Pancreas (tissue), 10 donors: ENCODE measurements around the gene MED26. TPM values are rescaled to one million over a fixed set of nuclear protein-coding genes. Genes with fewer than 3 reads are reported as not detected.
"Not testable (repeated sequence)": the region's sequence is repeated elsewhere in the genome, so short reads cannot be mapped to it uniquely, and the experiment has no call there.

Experiments used
- ATAC-seq, 4 donors: fragments of 200-7000 bp; cut with Tn5 transposase; one replicate each; pipeline versions ENCODE4 v1.8.0 to v1.9.1; 2020; ENCODE audit warnings: mild to moderate bottlenecking in 4 of 4, moderate library complexity in 4 of 4
- DNase-seq, 6 donors: peaks; one replicate each; pipeline ENCODE4 v3.0.0-alpha.2; 2020
- FAIRE-seq: peaks from 2 replicates; lab custom pipeline; 2012; peaks lifted over from hg19 to GRCh38; lab: Jason Lieb, UNC
- H3K27ac ChIP-seq, 4 donors: fragments of 200-600 bp; sonication (generic); 1 replicate in 3 of 4; 2 replicates in 1 of 4; pipeline versions ENCODE4 v1.5.0 to v1.8.0; 2020
- H3K27me3 ChIP-seq, 4 donors: fragments of 200-600 bp; one replicate each; pipeline ENCODE4 v1.8.0; 2021
- H3K36me3 ChIP-seq, 3 donors: fragments of 200-600 bp; sonication (generic) in 1 of 3; one replicate each; pipeline versions ENCODE4 v1.5.0 to v1.8.0; 2020 to 2021
- H3K4me1 ChIP-seq, 3 donors: fragments of 200-600 bp; one replicate each; pipeline ENCODE4 v1.8.0; 2021
- H3K4me3 ChIP-seq, 4 donors: fragments of 200-600 bp; sonication (generic) in 2 of 4; one replicate each; pipeline versions ENCODE4 v1.5.0 to v1.8.0; 2020 to 2021
- H3K9me3 ChIP-seq, 4 donors: fragments of 200-600 bp; one replicate each; pipeline ENCODE4 v1.8.0; 2021
- CTCF ChIP-seq, 4 donors: fragments of 200-600 bp; sonication (generic) in 3 of 4; IDR thresholded peaks; one replicate each; pipeline versions ENCODE4 v1.5.0 to v1.8.0; 2021; ENCODE audit warnings: antibody characterized with exemption in 4 of 4
- WGBS, 2 donors: extraction: QIAGEN DNeasy Blood & Tissue Kit; methylation state at CpG; one replicate each; pipeline ENCODE4 v1.1.7; 2013; 5-methylcytosine and 5-hydroxymethylcytosine counted together
- intact Hi-C, 3 donors: fragments of 100-400 bp; cut with DNase I; formaldehyde crosslinking; loops; one replicate each; pipeline versions ENCODE4 v1.11.1 to v1.14.2; 2022
- polyA plus RNA-seq, 2 donors: library from polyadenylated mRNA; stranded (reverse); fragments of 200-250 nt; gene quantifications; one replicate each; pipeline ENCODE4 v1.2.3, GENCODE V29; 2013
- total RNA-seq, 6 donors: library from RNA; stranded (reverse); fragmentation: NEBNext Ultra II Directional in 4 of 6; extraction: Animal tissue kit (Norgen Biotek cat#: 25700) in 4 of 6; gene quantifications; one replicate each; pipeline versions ENCODE4 v1.2.1 to v1.2.4, GENCODE V29; 2021 to 2023
- donor health status: healthy with polysubstance abuse.
- donor health status: DM: no; HTN: no; CAD: no; lungs with moderate emphysema.
- donor health status: DM: no; HTN: no; CAD: no.
- donor health status: control.
- donor health status: control.
- donor health status: Bipolar disorder and iron deficiency.
- donor health status: DM: yes; HTN: yes; CAD: no.
- donor health status: DM: no; HTN: no; CAD: no.
- donor health status: DM: no; HTN: no; CAD: no.
- donor health status: DM: yes; HTN: yes; CAD: no.

MED26 gene
- total RNA-seq = 1 to 10 TPM; 3.9 to 7.1 (median 4.4) TPM
- polyA plus RNA-seq = 1 to 10 TPM; 3.7 to 3.8 TPM

GRCh38 chr19:16628183-16628983 is at the start of gene MED26:
Gene MED26, minus strand, starts transcription at chr19:16628204. Its CDS starts 261 bp downstream, at chr19:16627943.
- Histone ChIP-seq H3K36me3 (peaks cover 0 to 5% (median 0%) of the 10 kb centered on the region in 3 donors), H3K27ac (peak within 1 kb of the TSS; percentile 81 to 95 (median 92)), H3K27me3 (no peaks in the 10 kb centered on the region), H3K4me3 (peak within 1 kb of the TSS; percentile 83 to 98 (median 92)), H3K4me1 (peaks cover 16 to 34% (median 31%) of the 10 kb centered on the region in 3 donors), H3K9me3 (no peaks in the 10 kb centered on the region)
- peak; percentile 91 to 100 (median 98) for DNase-seq
- no peak for TF ChIP-seq CTCF (IDR thresholded peaks at IDR 0.05)
- ATAC-seq = peak; percentile 90 to 95 (median 93)
- FAIRE-seq = no peak
- intact Hi-C loops = loop anchor here in 2 of 3 donors (10.0 kb wide), 1 partner anchor 54 kb away; the partner anchor contains the start of gene SLC35E1 (in 2 of the 2)
- 0 to 1% methylated on average over 58 to 98 of the region's 98 CpGs for WGBS, 2 donors

- Histone ChIP-seq H3K27me3 (no peaks in the 10 kb centered on the region), H3K27ac (no peak overlapping the region), H3K36me3 (no peaks in the 10 kb centered on the region), H3K9me3 (no peaks in the 10 kb centered on the region), H3K4me3 (no peak overlapping the region), H3K4me1 (no peaks in the 10 kb centered on the region)
- DNase-seq (no peak), ATAC-seq (no peak), FAIRE-seq (no peak)
- TF ChIP-seq CTCF (IDR thresholded peaks at IDR 0.05) = no peak
- intact Hi-C loops = no loop called here
Observed at GRCh38 chr19:16677055-16677454, 49.1 kb upstream of the MED26 start.

GRCh38 chr19:16676101-16676798 is 48.2 kb upstream of the MED26 start:
- ATAC-seq (no peak), DNase-seq (no peak), FAIRE-seq (no peak)
- no peak for TF ChIP-seq CTCF (IDR thresholded peaks at IDR 0.05)
- H3K27me3 ChIP-seq = no peaks in the 10 kb centered on the region
- no peaks in the 10 kb centered on the region for H3K36me3 ChIP-seq
- H3K4me3 ChIP-seq = no peak overlapping the region
- H3K4me1 ChIP-seq = no peaks in the 10 kb centered on the region
- H3K9me3 ChIP-seq = no peaks in the 10 kb centered on the region
- intact Hi-C loops = no loop called here
- no peak overlapping the region for H3K27ac ChIP-seq
- 82 to 88% methylated on average over 15 of the region's 15 CpGs for WGBS, 2 donors

GRCh38 chr19:16673839-16674238 is 45.8 kb upstream of the MED26 start:
- H3K27me3 ChIP-seq, ATAC-seq, FAIRE-seq, H3K9me3 ChIP-seq, H3K4me3 ChIP-seq, DNase-seq, intact Hi-C loops, H3K36me3 ChIP-seq, H3K27ac ChIP-seq, H3K4me1 ChIP-seq: not testable (repeated sequence)
- 90 to 92% methylated on average over 4 of the region's 4 CpGs for WGBS, 2 donors

- Histone ChIP-seq H3K36me3 (no peaks in the 10 kb centered on the region), H3K4me1 (no peaks in the 10 kb centered on the region), H3K27ac (no peak overlapping the region), H3K9me3 (no peaks in the 10 kb centered on the region), H3K4me3 (no peak overlapping the region), H3K27me3 (no peaks in the 10 kb centered on the region)
- DNase-seq = no peak
- no peak for TF ChIP-seq CTCF (IDR thresholded peaks at IDR 0.05)
- WGBS, 2 donors = 74 to 84% methylated on average over 3 of the region's 3 CpGs
- FAIRE-seq = no peak
- intact Hi-C loops = no loop called here
- no peak for ATAC-seq
Observed at GRCh38 chr19:16673231-16673630, 45.2 kb upstream of the MED26 start.
